Ascending aorta (tissue), 2 donors: ENCODE results near the gene TMEM100. TPM values are rescaled to one million over a fixed set of nuclear protein-coding genes. Genes with fewer than 3 reads are reported as not detected.

Experiments used
- DNase-seq, 2 donors: peaks; one replicate each; pipeline ENCODE4 v3.0.0-alpha.2; 2019; ENCODE audit warnings: low spot score in 2 of 2
- H3K27ac ChIP-seq, 2 donors: fragments of 200-600 bp; sonication (generic); one replicate each; pipeline ENCODE4 v1.5.1; 2016 to 2017; ENCODE audit warnings: mild to moderate bottlenecking in 1 of 2
- H3K27me3 ChIP-seq: fragments of 200-600 bp; sonication (generic); one replicate; pipeline ENCODE4 v1.5.1; 2017
- H3K36me3 ChIP-seq, 2 donors: fragments of 200-600 bp; sonication (generic); one replicate each; pipeline ENCODE4 v1.5.1; 2016
- H3K4me1 ChIP-seq, 2 donors: fragments of 200-600 bp; sonication (generic); one replicate each; pipeline ENCODE4 v1.5.1; 2016 to 2017; ENCODE audit warnings: mild to moderate bottlenecking in 1 of 2
- H3K4me3 ChIP-seq, 2 donors: fragments of 200-600 bp; sonication (generic); one replicate each; pipeline ENCODE4 v1.5.1; 2016 to 2017; ENCODE audit warnings: mild to moderate bottlenecking in 1 of 2
- H3K9me3 ChIP-seq, 2 donors: fragments of 200-600 bp; sonication (generic); one replicate each; pipeline ENCODE4 v1.5.1; 2016
- CTCF ChIP-seq, 3 experiments: fragments of 200-600 bp in 2 of 3; fragments of 450-650 bp in 1 of 3; sonication (generic) in 2 of 3; IDR thresholded peaks; one replicate each; pipeline ENCODE4 v1.5.1; 2016 to 2019; ENCODE audit warnings: antibody characterized with exemption in 3 of 3, mild to moderate bottlenecking in 1 of 3, moderate library complexity in 1 of 3
- intact Hi-C: fragments of 100-400 bp; cut with DNase I; formaldehyde crosslinking; loops from one replicate; pipeline ENCODE4 v1.15.1; 2023
- total RNA-seq: library from RNA; depleted of rRNA; stranded (reverse); fragments of >200 nt; gene quantifications from one replicate; pipeline ENCODE4 v1.1.0, GENCODE V29; 2016

Gene TMEM100
- total RNA-seq, 1 donor from 2014 or later: 1.7 TPM

GRCh38 chr17:55710829-55711496, 11.7 kb downstream of the TMEM100 start:
- Histone ChIP-seq H3K27me3 (no peaks in the 10 kb centered on the region), H3K4me3 (no peak overlapping the region), H3K36me3 (no peaks in the 10 kb centered on the region), H3K27ac (peak overlapping the region; percentile 44 to 74), H3K9me3 (no peaks in the 10 kb centered on the region), H3K4me1 (peaks cover 0 to 8% of the 10 kb centered on the region in 2 donors)
- no peak for TF ChIP-seq CTCF (IDR thresholded peaks at IDR 0.05)
- intact Hi-C loops: no loop called here
- DNase-seq: no peak

- H3K36me3 ChIP-seq: no peaks in the 10 kb centered on the region
- peaks cover 0 to 8% of the 10 kb centered on the region in 2 donors for H3K4me1 ChIP-seq
- intact Hi-C loops: no loop called here
- H3K9me3 ChIP-seq: no peaks in the 10 kb centered on the region
- no peak for TF ChIP-seq CTCF (IDR thresholded peaks at IDR 0.05)
- no peak for DNase-seq
- peak overlapping the region; percentile 44 to 74 for H3K27ac ChIP-seq
- no peaks in the 10 kb centered on the region for H3K27me3 ChIP-seq
- no peak overlapping the region for H3K4me3 ChIP-seq
These were observed 12.3 kb downstream of the TMEM100 start for GRCh38 chr17:55710410-55710809.

- no peak for TF ChIP-seq CTCF (IDR thresholded peaks at IDR 0.05)
- DNase-seq: peak in 1 of 2 donors; percentile 67
- Histone ChIP-seq H3K27ac (peak overlapping the region; percentile 44 to 74), H3K4me1 (peaks cover 0 to 8% of the 10 kb centered on the region in 2 donors), H3K4me3 (peak overlapping the region; percentile 17 to 51), H3K27me3 (no peaks in the 10 kb centered on the region), H3K9me3 (no peaks in the 10 kb centered on the region), H3K36me3 (no peaks in the 10 kb centered on the region)
- intact Hi-C loops: no loop called here
These were observed 12.7 kb downstream of the TMEM100 start for GRCh38 chr17:55709984-55710383.

GRCh38 chr17:55709440-55709839, 13.2 kb downstream of the TMEM100 start:
- Histone ChIP-seq H3K27ac (peak overlapping the region; percentile 44 to 74), H3K36me3 (no peaks in the 10 kb centered on the region), H3K4me3 (peak overlapping the region; percentile 17 to 51), H3K27me3 (no peaks in the 10 kb centered on the region), H3K9me3 (no peaks in the 10 kb centered on the region), H3K4me1 (peaks cover 0 to 8% of the 10 kb centered on the region in 2 donors)
- intact Hi-C loops: no loop called here
- TF ChIP-seq CTCF (IDR thresholded peaks at IDR 0.05): no peak
- DNase-seq: no peak

GRCh38 chr17:55708175-55708974, 14.3 kb downstream of the TMEM100 start:
- peaks cover 0 to 8% of the 10 kb centered on the region in 2 donors for H3K4me1 ChIP-seq
- no peaks in the 10 kb centered on the region for H3K27me3 ChIP-seq
- no peaks in the 10 kb centered on the region for H3K36me3 ChIP-seq
- no peak overlapping the region for H3K4me3 ChIP-seq
- no peak for DNase-seq
- TF ChIP-seq CTCF (IDR thresholded peaks at IDR 0.05): no peak
- no peaks in the 10 kb centered on the region for H3K9me3 ChIP-seq
- intact Hi-C loops: no loop called here
- no peak overlapping the region for H3K27ac ChIP-seq
